Stimulated activated CD4-positive, alpha-beta T cell treated with anti-CD3 and anti-CD28 coated beads, Interleukin-1b, Interleukin-23, amount 100 ng/mL, for 4 hours (primary cell): Measurements from ENCODE around the gene ATP5F1A.

Experiments used
- DNase-seq, 2 donors: peaks; one replicate each; pipeline ENCODE4 v3.0.0-alpha.2; 2020; ENCODE audit warnings: low read depth in 2 of 2

Gene ATP5F1A

GRCh38 chr18:46073474-46074331 lies 24.4 kb downstream of the ATP5F1A start:
- DNase-seq = peak in 1 of 2 donors; percentile 72

GRCh38 chr18:46072959-46073358 lies 25.1 kb downstream of the ATP5F1A start:
- no peak for DNase-seq

- DNase-seq = no peak
Measured at GRCh38 chr18:46072376-46072867, 25.7 kb downstream of the ATP5F1A start.

GRCh38 chr18:46071653-46072375 lies 26.3 kb downstream of the ATP5F1A start, which contains the start of gene PSTPIP2:
Gene PSTPIP2, minus strand, starts transcription at chr18:46072260. Its CDS starts 72 bp downstream, at chr18:46072188.
- peak; percentile 54 to 56 for DNase-seq

- DNase-seq = peak in 1 of 2 donors; percentile 8
Measured at GRCh38 chr18:46070815-46071652, 27.1 kb downstream of the ATP5F1A start.

GRCh38 chr18:46070232-46070631 lies 27.9 kb downstream of the ATP5F1A start:
- DNase-seq = no peak

- no peak for DNase-seq
Measured at GRCh38 chr18:46069524-46069923, 28.6 kb downstream of the ATP5F1A start.

- no peak for DNase-seq
Measured at GRCh38 chr18:46068763-46069162, 29.3 kb downstream of the ATP5F1A start.

- DNase-seq = no peak
Measured at GRCh38 chr18:46067438-46068007, 30.6 kb downstream of the ATP5F1A start.

GRCh38 chr18:46062781-46063180 lies 35.3 kb downstream of the ATP5F1A start:
- DNase-seq = no peak

- DNase-seq = no peak
Measured at GRCh38 chr18:46061796-46062195, 36.3 kb downstream of the ATP5F1A start.

GRCh38 chr18:46061387-46061786 lies 36.7 kb downstream of the ATP5F1A start:
- no peak for DNase-seq

GRCh38 chr18:46060359-46060841 lies 37.7 kb downstream of the ATP5F1A start:
- DNase-seq = no peak

GRCh38 chr18:46055838-46056230 lies 42.3 kb downstream of the ATP5F1A start:
- DNase-seq = no peak

- DNase-seq = no peak
Measured at GRCh38 chr18:46054956-46055837, 42.9 kb downstream of the ATP5F1A start.

GRCh38 chr18:46053368-46054095 lies 44.6 kb downstream of the ATP5F1A start:
- DNase-seq = no peak

GRCh38 chr18:46051731-46052461 lies 46.2 kb downstream of the ATP5F1A start:
- DNase-seq = no peak

GRCh38 chr18:46050268-46050667 lies 47.8 kb downstream of the ATP5F1A start:
- DNase-seq = no peak

GRCh38 chr18:46048641-46049040 lies 49.5 kb downstream of the ATP5F1A start:
- DNase-seq = no peak
